Mucosa of rectum (tissue), 2 donors: ENCODE measurements around the gene SPATA6L.

Source experiments
- H3K27ac ChIP-seq, 2 donors: one replicate each; pipeline ENCODE4 v1.7.0; 2013; ENCODE audit warnings: inconsistent platforms in 2 of 2, low read depth in 2 of 2, low read length in 2 of 2
- H3K27me3 ChIP-seq, 2 donors: one replicate each; pipeline ENCODE4 v1.7.0; 2013; ENCODE audit warnings: low read length in 2 of 2; ENCODE audit not compliant: control insufficient read depth in 2 of 2, insufficient read depth in 2 of 2
- H3K36me3 ChIP-seq, 2 donors: one replicate each; pipeline ENCODE4 v1.7.0; 2013; ENCODE audit warnings: low read length in 2 of 2; ENCODE audit not compliant: control insufficient read depth in 2 of 2, insufficient read depth in 2 of 2
- H3K4me1 ChIP-seq, 2 donors: one replicate each; pipeline ENCODE4 v1.7.0; 2013; ENCODE audit warnings: low read length in 2 of 2, mild to moderate bottlenecking in 1 of 2; ENCODE audit not compliant: control insufficient read depth in 2 of 2, insufficient read depth in 2 of 2
- H3K4me3 ChIP-seq, 2 donors: one replicate each; pipeline ENCODE4 v1.7.0; 2013; ENCODE audit warnings: low read length in 2 of 2
- H3K9ac ChIP-seq, 2 donors: one replicate each; pipeline ENCODE4 v1.7.0; 2013; ENCODE audit warnings: low read length in 2 of 2, low read depth in 1 of 2, mild to moderate bottlenecking in 1 of 2
- H3K9me3 ChIP-seq, 2 donors: one replicate each; pipeline ENCODE4 v1.7.0; 2013; ENCODE audit warnings: low read length in 2 of 2; ENCODE audit not compliant: control insufficient read depth in 2 of 2
- donor health status: healthy.
- donor health status: Normal muscosa, but diverticular disease.

The SPATA6L gene

DNA sequence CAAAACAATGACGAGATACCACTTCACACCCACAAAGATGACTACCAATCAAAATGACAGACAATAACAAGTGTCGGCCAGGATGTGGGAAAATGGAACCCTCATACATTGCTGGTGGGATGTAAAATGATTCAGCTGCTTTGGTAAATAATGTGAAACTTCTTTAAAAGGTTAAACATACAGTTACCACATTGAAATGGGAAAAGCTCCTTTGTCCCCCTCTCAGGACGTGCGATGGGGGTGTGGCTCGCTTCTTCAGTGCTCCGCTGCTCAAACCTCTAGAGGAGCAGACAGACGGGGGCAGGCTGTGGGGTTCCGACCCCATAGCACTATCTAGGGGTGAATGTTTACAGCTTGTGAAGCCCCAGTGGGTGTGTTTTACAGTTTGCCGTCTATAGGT is 12.2 kb downstream of the SPATA6L start:
- Histone ChIP-seq H3K4me1 (no peaks in the 10 kb centered on the region), H3K9me3 (no peaks in the 10 kb centered on the region), H3K27ac (no peak overlapping the region), H3K9ac (no peak overlapping the region), H3K36me3 (no peaks in the 10 kb centered on the region), H3K4me3 (no peak overlapping the region), H3K27me3 (no peaks in the 10 kb centered on the region)

DNA sequence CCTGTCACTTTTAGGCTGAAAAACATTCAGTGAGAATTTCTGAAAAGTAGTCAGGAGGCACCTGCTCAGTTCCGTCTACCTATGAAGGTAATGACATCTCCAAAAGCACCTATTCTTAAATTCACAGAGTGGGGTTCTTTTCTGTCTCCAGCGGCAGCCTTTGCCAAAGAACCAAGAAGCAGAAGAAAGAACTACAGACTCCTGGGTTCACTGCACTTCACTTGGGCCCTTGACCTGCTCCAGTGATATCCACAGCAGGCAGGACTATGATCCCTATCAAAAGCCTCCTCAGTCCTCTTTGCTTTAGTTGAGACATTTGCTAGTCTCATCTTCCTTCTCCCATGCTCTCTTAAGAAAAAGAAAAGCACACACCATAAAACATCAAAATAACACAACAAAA is 23.9 kb downstream of the SPATA6L start:
- H3K27ac ChIP-seq, result no peak overlapping the region
- no peak overlapping the region for H3K9ac ChIP-seq
- no peaks in the 10 kb centered on the region for H3K4me1 ChIP-seq
- no peak overlapping the region for H3K4me3 ChIP-seq
- no peaks in the 10 kb centered on the region for H3K9me3 ChIP-seq
- H3K36me3 ChIP-seq, result no peaks in the 10 kb centered on the region
- H3K27me3 ChIP-seq, result no peaks in the 10 kb centered on the region

DNA sequence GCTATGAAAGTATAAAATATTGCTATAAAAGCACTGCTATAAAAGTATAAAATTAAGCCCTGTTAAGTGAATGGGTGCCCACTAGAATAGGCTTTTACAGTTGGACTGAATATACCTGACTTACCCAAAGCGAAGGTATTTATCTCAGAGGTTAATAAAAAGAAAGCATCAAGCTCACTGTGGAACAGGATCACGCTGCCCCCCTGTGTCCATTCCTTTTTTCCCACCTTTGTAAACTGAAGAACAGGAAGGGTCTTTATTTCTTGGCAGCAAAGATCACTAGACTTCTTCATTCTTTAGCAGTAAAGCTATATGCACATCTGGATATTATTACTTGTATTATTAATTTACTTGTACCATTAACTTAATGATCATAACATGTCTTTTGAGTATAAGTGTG is 26.3 kb downstream of the SPATA6L start:
- Histone ChIP-seq H3K27ac (no peak overlapping the region), H3K9me3 (no peaks in the 10 kb centered on the region), H3K27me3 (no peaks in the 10 kb centered on the region), H3K9ac (no peak overlapping the region), H3K4me3 (no peak overlapping the region), H3K4me1 (no peaks in the 10 kb centered on the region), H3K36me3 (no peaks in the 10 kb centered on the region)

DNA sequence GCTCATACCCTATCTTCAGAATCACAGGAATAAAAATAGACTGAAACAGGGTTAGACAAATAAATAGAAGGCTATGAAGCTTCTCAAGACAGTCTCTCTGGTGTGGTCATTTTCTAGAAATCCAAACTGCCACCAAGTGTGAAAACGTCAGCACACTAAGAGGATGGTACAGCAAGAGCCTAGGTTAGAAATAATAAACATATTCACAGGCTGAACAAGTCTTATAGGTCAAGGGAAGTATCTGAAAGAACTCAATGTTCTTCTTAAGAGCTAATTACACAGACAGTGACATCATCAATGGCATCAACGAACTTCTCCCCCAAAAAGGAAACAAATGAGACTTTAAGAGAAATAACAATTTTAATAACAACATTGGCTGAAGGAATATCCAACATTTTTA is 26.9 kb downstream of the SPATA6L start:
- no peak overlapping the region for H3K9ac ChIP-seq
- no peaks in the 10 kb centered on the region for H3K9me3 ChIP-seq
- H3K36me3 ChIP-seq, result no peaks in the 10 kb centered on the region
- no peaks in the 10 kb centered on the region for H3K4me1 ChIP-seq
- H3K27me3 ChIP-seq, result no peaks in the 10 kb centered on the region
- no peak overlapping the region for H3K27ac ChIP-seq
- H3K4me3 ChIP-seq, result no peak overlapping the region

DNA sequence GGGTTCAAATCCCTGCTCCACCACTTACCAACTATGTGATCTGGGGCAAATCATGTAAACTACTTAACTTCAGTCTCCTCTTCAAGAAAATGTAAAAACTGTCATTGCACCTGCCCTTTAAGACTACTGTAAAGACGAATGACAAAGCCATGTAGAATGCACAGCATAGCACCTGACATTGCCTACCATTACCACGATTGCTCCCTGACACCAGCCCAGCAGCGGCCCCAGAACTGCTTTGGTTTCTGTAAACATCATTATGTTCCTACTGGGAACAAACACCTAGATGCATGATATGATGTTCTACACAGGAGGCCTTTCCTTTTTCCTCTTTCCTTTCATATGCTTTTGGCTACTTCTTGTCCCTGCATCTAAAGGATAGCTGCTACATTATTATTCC is 27.3 kb downstream of the SPATA6L start:
- Histone ChIP-seq H3K9ac (no peak overlapping the region), H3K9me3 (no peaks in the 10 kb centered on the region), H3K27me3 (no peaks in the 10 kb centered on the region), H3K36me3 (no peaks in the 10 kb centered on the region), H3K4me3 (no peak overlapping the region), H3K4me1 (no peaks in the 10 kb centered on the region), H3K27ac (no peak overlapping the region)

DNA sequence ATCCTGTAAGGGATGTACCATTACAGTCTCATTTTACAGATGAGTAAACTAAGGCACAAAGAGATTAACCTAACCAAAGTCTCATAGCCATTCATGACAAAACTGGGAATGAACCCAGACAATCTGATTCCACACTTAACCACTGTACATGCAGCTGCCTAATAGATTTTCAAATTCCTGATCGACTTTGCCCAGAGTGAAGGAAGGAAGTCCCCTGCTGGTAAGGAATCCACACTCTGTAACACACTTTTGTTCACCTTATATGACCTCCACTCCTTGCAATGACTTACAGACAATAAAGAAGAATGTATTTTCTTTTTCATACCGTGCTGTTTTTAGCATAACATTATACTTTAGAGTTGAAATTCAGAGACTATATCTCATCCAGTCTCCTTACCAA is 35.4 kb downstream of the SPATA6L start:
- H3K9me3 ChIP-seq, result no peaks in the 10 kb centered on the region
- H3K4me3 ChIP-seq, result no peak overlapping the region
- H3K36me3 ChIP-seq, result no peaks in the 10 kb centered on the region
- H3K27me3 ChIP-seq, result no peaks in the 10 kb centered on the region
- H3K9ac ChIP-seq, result no peak overlapping the region
- H3K4me1 ChIP-seq, result no peaks in the 10 kb centered on the region
- H3K27ac ChIP-seq, result no peak overlapping the region

DNA sequence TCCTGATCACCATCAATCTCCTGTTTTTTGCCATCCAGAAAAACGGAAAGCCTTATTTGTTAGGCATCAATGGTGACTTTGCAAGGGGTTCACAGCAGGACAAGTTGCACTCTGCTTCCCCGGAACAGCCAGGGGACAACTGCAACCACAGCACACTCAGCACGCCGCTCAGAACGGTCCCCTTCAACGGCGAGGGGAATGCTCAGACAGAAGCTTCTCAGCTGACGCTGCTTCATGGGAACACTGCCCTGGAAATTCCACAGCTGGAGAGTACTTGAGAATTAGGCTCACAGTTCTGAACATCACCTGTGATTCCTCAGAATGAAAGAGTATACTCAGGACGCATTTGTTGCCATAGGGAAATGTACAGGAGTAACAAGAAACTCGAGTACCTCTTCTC is 44.3 kb downstream of the SPATA6L start:
- no peak overlapping the region for H3K27ac ChIP-seq
- no peak overlapping the region for H3K4me3 ChIP-seq
- H3K27me3 ChIP-seq, result no peaks in the 10 kb centered on the region
- H3K9me3 ChIP-seq, result no peaks in the 10 kb centered on the region
- H3K9ac ChIP-seq, result no peak overlapping the region
- no peaks in the 10 kb centered on the region for H3K4me1 ChIP-seq
- no peaks in the 10 kb centered on the region for H3K36me3 ChIP-seq

DNA sequence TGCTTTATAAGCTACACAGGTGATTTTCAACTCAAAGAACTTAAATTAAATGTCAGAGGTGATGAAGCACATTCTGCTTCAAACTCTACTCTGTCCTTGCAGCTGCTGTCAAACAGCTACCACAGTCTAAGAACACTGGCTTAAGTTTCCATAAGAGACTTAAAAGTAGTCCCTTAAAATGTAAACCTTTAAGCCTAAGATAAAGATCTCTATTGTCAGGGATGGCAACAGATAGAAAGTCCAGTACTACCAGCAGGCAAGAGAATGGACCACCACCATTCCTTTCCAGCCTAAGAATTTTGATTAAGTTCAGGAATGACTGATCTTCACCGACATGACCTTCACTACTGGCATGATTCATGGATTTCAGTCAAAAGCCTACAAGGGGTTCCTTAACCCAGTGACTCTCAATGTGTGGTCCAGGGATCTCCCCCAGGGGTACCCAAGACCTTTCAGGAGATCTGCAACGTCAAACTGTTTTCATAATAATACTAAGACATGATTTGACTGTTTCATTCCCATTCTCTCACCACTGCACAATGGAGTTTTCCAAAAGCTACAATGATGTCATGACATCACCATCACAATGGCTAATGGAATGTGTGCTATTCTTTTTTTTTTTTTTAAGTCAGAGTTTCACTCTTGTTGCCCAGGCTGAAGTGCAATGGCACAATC is 45.3 kb downstream of the SPATA6L start:
- Histone ChIP-seq H3K4me3 (no peak overlapping the region), H3K4me1 (no peaks in the 10 kb centered on the region), H3K27ac (no peak overlapping the region), H3K27me3 (no peaks in the 10 kb centered on the region), H3K9ac (no peak overlapping the region), H3K36me3 (no peaks in the 10 kb centered on the region), H3K9me3 (no peaks in the 10 kb centered on the region)

DNA sequence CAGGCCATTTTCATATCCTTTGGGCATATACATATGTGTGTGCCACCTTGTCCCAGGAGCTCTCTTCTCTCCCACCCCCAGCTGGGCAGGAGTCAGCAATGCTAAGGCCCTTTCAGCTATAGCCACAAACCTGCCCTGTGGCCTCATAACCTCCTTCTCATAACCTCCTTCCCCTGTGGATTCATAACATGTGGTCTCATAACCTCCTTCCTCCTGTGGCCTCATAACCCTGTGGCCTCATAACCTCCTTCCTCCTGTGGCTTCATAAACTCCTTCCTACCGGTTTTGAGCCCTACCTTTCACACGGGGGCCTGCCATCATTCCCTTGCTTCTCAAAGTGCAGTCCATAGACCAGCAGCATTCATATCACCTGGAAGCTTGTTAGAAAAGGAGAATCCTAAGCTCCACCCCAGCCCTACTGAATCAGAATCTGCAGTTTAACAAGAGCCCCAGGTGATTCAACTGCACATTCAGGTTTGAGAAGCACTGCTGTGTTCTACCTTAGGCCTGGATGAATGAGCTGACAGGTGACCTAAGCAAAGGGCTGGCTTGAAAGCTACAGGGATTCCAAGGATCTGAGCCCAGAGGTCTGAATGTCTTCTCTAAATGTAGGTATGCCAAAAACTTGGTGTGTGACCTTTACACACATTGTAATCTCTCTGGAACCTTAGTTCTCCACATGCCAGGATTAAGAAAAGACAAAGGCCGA is 46.1 kb downstream of the SPATA6L start:
- Histone ChIP-seq H3K4me3 (no peak overlapping the region), H3K36me3 (no peaks in the 10 kb centered on the region), H3K27ac (no peak overlapping the region), H3K27me3 (no peaks in the 10 kb centered on the region), H3K9ac (no peak overlapping the region), H3K4me1 (no peaks in the 10 kb centered on the region), H3K9me3 (no peaks in the 10 kb centered on the region)

DNA sequence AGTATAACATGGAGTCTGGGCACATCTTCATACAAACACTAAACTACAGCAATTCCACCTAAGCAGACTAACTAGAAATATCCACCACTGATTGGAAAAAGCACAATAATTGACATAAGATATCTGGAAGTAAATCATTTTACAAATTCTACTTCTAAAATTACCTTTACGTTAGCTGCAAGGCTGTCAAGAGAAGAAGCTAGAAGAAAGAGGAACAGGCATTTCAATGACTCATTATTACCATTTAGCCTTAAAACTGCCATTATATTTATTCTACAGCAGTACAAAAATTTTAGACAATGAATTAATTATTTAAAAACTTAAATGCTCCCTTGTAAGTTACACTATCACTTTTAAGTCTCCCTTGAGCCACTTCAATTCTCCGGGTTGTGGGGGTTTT is 47.6 kb downstream of the SPATA6L start:
- Histone ChIP-seq H3K9ac (no peak overlapping the region), H3K4me3 (no peak overlapping the region), H3K27me3 (no peaks in the 10 kb centered on the region), H3K36me3 (no peaks in the 10 kb centered on the region), H3K27ac (no peak overlapping the region), H3K9me3 (no peaks in the 10 kb centered on the region), H3K4me1 (no peaks in the 10 kb centered on the region)
